GM18498 (cell line): ENCODE measurements around the gene SAMD14.
"Not testable (repeated sequence)": the region's sequence is repeated elsewhere in the genome, so short reads cannot be mapped to it uniquely, and the experiment has no call there.

Experiments
- ATAC-seq: cut with Tn5 transposase; IDR thresholded peaks from one replicate; pipeline ENCODE4 v1.9.1; 2021; ENCODE audit warnings: mild to moderate bottlenecking, moderate library complexity; ENCODE audit not compliant: unreplicated experiment

Gene SAMD14

GRCh38 chr17:50076591-50077235 lies 53.2 kb downstream of the SAMD14 start:
- no peak for ATAC-seq

- ATAC-seq: no peak
These were observed 53.8 kb downstream of the SAMD14 start for GRCh38 chr17:50076221-50076590.

- ATAC-seq: no peak
These were observed 54.4 kb downstream of the SAMD14 start for GRCh38 chr17:50075446-50076032.

GRCh38 chr17:50074227-50074626 lies 55.7 kb downstream of the SAMD14 start:
- no peak for ATAC-seq

- ATAC-seq: no peak
These were observed 57.0 kb downstream of the SAMD14 start for GRCh38 chr17:50072925-50073324.

GRCh38 chr17:50072130-50072529 lies 57.8 kb downstream of the SAMD14 start:
- no peak for ATAC-seq

- no peak for ATAC-seq
These were observed 58.3 kb downstream of the SAMD14 start for GRCh38 chr17:50071692-50072091.

- ATAC-seq: no peak
These were observed 58.9 kb downstream of the SAMD14 start for GRCh38 chr17:50070908-50071680.

GRCh38 chr17:50067996-50068395 lies 62.0 kb downstream of the SAMD14 start:
- ATAC-seq: no peak

GRCh38 chr17:50066995-50067394 lies 63.0 kb downstream of the SAMD14 start:
- ATAC-seq: no peak

- ATAC-seq: no peak
These were observed 64.9 kb downstream of the SAMD14 start for GRCh38 chr17:50065056-50065455.

- ATAC-seq: no peak
These were observed 65.5 kb downstream of the SAMD14 start for GRCh38 chr17:50064253-50065001.

- no peak for ATAC-seq
These were observed 66.3 kb downstream of the SAMD14 start for GRCh38 chr17:50063561-50064252.

- ATAC-seq: no peak
These were observed 67.4 kb downstream of the SAMD14 start for GRCh38 chr17:50062293-50063243.

- not testable (repeated sequence) for ATAC-seq
These were observed 68.3 kb downstream of the SAMD14 start for GRCh38 chr17:50061713-50062045.

GRCh38 chr17:50060951-50061712 lies 68.8 kb downstream of the SAMD14 start:
- no peak for ATAC-seq
